ENCODE data around the gene MYT1. TPM values are rescaled to one million over a fixed set of nuclear protein-coding genes. Genes with fewer than 3 reads are reported as not detected.
A peak's percentile ranks its signal among the peaks of the same experiment; 100 is the strongest.

Gene MYT1
- total RNA-seq, 1 experiment from 2014 or later, result not detected

DNA sequence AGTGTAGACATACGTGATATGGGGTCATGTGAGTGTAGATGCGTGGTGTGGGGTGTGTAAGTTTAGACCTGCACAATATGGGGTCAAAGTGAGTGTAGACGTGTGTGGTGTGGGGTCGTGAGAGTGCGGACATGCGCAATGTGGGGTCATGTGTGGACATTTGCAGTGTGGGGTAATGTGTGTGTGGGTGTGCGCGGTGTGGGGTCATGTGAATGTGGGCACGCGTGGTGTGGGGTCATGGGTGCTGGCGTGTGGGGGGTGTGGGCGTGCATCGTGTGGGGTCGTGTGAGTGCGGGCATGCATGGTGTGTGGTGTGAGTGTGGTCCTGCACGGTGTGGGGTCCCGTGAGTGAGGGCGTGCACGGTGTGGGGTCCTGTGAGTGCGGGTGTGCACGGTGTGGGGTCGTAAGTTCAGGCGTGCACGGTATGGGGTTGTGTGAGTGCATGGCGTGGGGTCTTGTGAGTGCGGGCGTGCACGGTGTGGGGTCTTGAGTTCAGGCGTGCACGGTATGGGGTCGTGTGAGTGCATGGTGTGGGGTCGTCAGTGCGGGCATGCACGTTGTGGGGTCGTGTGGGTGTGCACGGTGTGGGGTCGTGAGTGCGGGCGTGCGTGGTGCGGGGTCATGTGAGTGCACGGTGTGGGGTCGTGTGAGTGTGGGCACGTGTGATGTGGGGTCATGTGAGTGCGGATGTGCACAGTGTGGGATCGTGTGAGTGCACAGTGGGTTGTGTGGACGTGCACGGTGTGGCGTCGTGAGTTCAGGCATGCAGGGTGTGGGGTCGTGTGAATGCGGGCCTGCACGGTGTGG lies 105.6 kb downstream of the MYT1 start:
- CTCF ChIA-PET, result no interaction called here
- BruUV-seq (replicated peaks), result no TSS peak
- H2AFZ ChIP-seq, result no peak overlapping the region

DNA sequence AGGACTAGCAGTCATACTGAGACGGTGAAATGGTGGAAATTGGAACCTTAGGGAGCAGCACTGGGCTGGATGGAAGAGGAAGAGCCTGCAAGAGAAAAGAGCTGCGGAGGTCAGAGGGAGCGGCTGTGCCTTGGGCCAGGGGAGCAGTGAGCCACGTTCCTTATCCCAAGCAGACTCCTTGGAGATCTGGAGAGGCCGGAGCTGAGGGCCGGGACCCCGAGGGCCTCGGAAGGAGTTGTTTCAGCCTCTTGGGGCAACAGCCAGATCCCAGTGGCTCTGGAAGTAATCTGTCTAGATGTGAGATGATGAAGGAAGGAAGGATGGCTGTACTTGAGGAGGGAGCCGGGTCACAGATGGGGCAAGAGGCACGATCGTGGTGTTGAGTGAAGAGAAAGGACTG lies 107.4 kb downstream of the MYT1 start:
- 0 out of 2 replicates have a peak, but pooled peaks cover 4% of the 10 kb centered on the region for H3K36me3 ChIP-seq (ENCODE audit: low read depth)
- ChIA-PET CTCF (no interaction called here), POLR2A (ENCODE audit: unreplicated experiment) (no interaction called here)
- no TSS peak for BruUV-seq (replicated peaks)
- no peak overlapping the region for H2AFZ ChIP-seq
- no peaks in the 10 kb centered on the region; the same call in 1 of the 2 replicates for H3F3A ChIP-seq (ENCODE audit: insufficient read depth, low read depth)
- H3K9me3 ChIP-seq (ENCODE audit: insufficient read depth, low read depth), result no peaks in the 10 kb centered on the region
- H3K4me1 ChIP-seq (replicated peaks; ENCODE audit: insufficient read depth), result no peaks in the 10 kb centered on the region
- no peak overlapping the region for H3K4me2 ChIP-seq
- intact Hi-C loops (cut with micrococcal nuclease; ENCODE audit: unreplicated experiment), result no loop called here
- TF ChIP-seq, protein P1, sequence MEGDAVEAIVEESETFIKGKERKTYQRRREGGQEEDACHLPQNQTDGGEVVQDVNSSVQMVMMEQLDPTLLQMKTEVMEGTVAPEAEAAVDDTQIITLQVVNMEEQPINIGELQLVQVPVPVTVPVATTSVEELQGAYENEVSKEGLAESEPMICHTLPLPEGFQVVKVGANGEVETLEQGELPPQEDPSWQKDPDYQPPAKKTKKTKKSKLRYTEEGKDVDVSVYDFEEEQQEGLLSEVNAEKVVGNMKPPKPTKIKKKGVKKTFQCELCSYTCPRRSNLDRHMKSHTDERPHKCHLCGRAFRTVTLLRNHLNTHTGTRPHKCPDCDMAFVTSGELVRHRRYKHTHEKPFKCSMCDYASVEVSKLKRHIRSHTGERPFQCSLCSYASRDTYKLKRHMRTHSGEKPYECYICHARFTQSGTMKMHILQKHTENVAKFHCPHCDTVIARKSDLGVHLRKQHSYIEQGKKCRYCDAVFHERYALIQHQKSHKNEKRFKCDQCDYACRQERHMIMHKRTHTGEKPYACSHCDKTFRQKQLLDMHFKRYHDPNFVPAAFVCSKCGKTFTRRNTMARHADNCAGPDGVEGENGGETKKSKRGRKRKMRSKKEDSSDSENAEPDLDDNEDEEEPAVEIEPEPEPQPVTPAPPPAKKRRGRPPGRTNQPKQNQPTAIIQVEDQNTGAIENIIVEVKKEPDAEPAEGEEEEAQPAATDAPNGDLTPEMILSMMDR (conservative IDR thresholded peaks at IDR 0.05), result no peak
- H4K20me1 ChIP-seq (ENCODE audit: insufficient read depth), result peaks cover 21% of the 10 kb centered on the region; the same call in 1 of the 2 replicates
- no peak overlapping the region for H3K27ac ChIP-seq
- H3K79me2 ChIP-seq (ENCODE audit: low read depth), result no peaks in the 10 kb centered on the region
- no peaks in the 10 kb centered on the region for H3K9me2 ChIP-seq (ENCODE audit: insufficient read depth)
- DNase-seq, result no peak
- no peak overlapping the region for H3K4me3 ChIP-seq
- no peaks in the 10 kb centered on the region for H3K27me3 ChIP-seq (ENCODE audit: insufficient read depth, low read depth)

More for the DNA sequence above, 105.6 kb downstream of the MYT1 start:
- no peak overlapping the region for H3K4me3 ChIP-seq
- no peaks in the 10 kb centered on the region for H3K4me1 ChIP-seq (replicated peaks; ENCODE audit: insufficient read depth)
- no peak for TF ChIP-seq EZH2 (IDR thresholded peaks at IDR 0.05; ENCODE audit: low read depth)
- TF ChIP-seq, protein P1 (conservative IDR thresholded peaks at IDR 0.05), result no peak
- no peaks in the 10 kb centered on the region for H3K79me2 ChIP-seq (ENCODE audit: low read depth)
- peaks cover 14% of the 10 kb centered on the region; the same call in 1 of the 2 replicates for H4K20me1 ChIP-seq (ENCODE audit: insufficient read depth)
- intact Hi-C loops (cut with micrococcal nuclease; ENCODE audit: unreplicated experiment), result no loop called here
- POLR2A ChIA-PET (ENCODE audit: unreplicated experiment), result no interaction called here
- peak in 1 of 2 experiments; percentile 22 for DNase-seq
- no peaks in the 10 kb centered on the region for H3K9me3 ChIP-seq (ENCODE audit: insufficient read depth, low read depth)
- no peaks in the 10 kb centered on the region for H3K9me2 ChIP-seq (ENCODE audit: insufficient read depth)
- no peaks in the 10 kb centered on the region; the same call in 1 of the 2 replicates for H3F3A ChIP-seq (ENCODE audit: insufficient read depth, low read depth)
- 0 out of 2 replicates have a peak, but pooled peaks cover 4% of the 10 kb centered on the region for H3K36me3 ChIP-seq (ENCODE audit: low read depth)
- H3K4me2 ChIP-seq, result no peak overlapping the region
- H3K27ac ChIP-seq, result no peak overlapping the region
- no peaks in the 10 kb centered on the region for H3K27me3 ChIP-seq (ENCODE audit: insufficient read depth, low read depth)

DNA sequence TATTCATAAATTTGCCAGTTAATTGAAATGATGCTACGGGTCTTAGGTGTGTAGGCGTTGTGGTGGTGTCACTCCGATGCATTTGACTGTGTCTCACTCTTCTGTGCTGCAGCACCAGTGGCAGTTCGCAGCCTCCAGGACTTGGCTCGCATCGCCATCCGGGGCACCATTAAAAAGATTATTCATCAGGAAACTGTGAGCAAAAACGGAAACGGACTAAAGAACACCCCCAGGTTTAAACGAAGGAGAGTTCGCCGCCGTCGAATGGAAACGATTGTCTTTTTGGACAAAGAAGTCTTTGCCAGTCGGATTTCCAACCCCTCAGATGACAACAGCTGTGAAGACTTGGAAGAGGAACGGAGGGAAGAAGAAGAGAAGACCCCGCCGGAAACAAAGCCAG lies 108.9 kb downstream of the MYT1 start:
- TF ChIP-seq, protein P1 (conservative IDR thresholded peaks at IDR 0.05), result no peak
- no peak for TF ChIP-seq EZH2 (IDR thresholded peaks at IDR 0.05; ENCODE audit: low read depth)
- Histone ChIP-seq H4K20me1 (ENCODE audit: insufficient read depth) (peaks cover 21% of the 10 kb centered on the region; the same call in 1 of the 2 replicates), H3F3A (ENCODE audit: insufficient read depth, low read depth) (no peaks in the 10 kb centered on the region; the same call in 1 of the 2 replicates), H3K4me2 (no peak overlapping the region), H3K9me3 (ENCODE audit: insufficient read depth, low read depth) (no peaks in the 10 kb centered on the region), H3K79me2 (ENCODE audit: low read depth) (no peaks in the 10 kb centered on the region), H3K36me3 (ENCODE audit: low read depth) (0 out of 2 replicates have a peak, but pooled peaks cover 4% of the 10 kb centered on the region), H3K4me1 (replicated peaks; ENCODE audit: insufficient read depth) (no peaks in the 10 kb centered on the region), H2AFZ (no peak overlapping the region), H3K27me3 (ENCODE audit: insufficient read depth, low read depth) (no peaks in the 10 kb centered on the region), H3K9me2 (ENCODE audit: insufficient read depth) (no peaks in the 10 kb centered on the region), H3K27ac (no peak overlapping the region), H3K4me3 (no peak overlapping the region)
- intact Hi-C loops (cut with micrococcal nuclease; ENCODE audit: unreplicated experiment), result no loop called here
- no TSS peak for BruUV-seq (replicated peaks)
- POLR2A ChIA-PET (ENCODE audit: unreplicated experiment), result no interaction called here
- DNase-seq, result no peak
- CTCF ChIA-PET, result no interaction called here

Measured in PC-9 (cell line).